NOMO-1 treated with DMSO at 0.1 percent for 48 hours (cell line): ENCODE data around the gene SPATS2.
A peak's percentile ranks its signal among the peaks of the same experiment; 100 is the strongest.

ENCODE experiments used
- DNase-seq: peaks from one replicate; lab custom pipeline; 2025; ENCODE audit not compliant: unreplicated experiment; lab: John Stamatoyannopoulos, UW

Gene SPATS2

GRCh38 chr12:49538510-49539403 lies 171.5 kb downstream of the SPATS2 start, which contains the start of gene KCNH3:
Gene KCNH3 (plus strand): TSS chr12:49539030. CDS start chr12:49539417, 387 bp downstream.
- peak; percentile 74 for DNase-seq

DNA sequence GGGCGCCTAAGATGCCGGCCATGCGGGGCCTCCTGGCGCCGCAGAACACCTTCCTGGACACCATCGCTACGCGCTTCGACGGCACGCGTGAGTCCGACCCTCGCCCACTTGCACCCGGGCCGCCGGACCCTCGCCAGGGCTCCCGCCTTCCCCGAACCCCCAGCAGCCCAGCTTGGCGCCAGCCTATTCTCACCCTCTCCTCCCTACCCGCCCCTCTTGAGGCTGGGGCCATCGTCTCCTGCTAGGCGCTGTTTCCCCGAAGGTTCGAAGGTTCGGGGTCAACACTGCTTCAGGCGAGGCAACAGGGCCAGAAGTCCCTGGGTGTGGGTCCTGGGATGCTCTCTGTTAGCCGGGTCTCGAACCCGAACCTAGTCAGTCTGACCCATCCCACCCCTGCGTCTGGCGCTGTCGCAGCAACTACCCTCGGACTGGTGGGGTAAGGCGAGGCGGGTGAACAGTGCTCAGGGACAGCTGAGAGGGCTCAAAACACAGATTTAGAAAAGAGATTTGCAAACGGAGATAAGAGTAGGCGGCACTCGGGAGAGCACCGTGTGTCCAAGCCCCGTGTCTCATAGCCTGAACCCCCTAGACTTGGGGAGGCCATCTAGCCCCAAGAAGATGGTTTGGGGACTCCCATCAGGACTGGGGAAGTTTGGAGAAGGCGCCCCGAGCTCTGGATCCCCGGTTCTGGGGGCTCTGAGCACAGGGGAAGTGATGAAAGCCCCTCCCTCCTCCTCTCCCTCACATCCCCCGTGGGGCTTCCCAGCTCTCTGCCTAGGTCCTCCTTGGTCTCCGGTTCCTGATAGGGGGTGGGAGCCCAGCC lies 172.4 kb downstream of the SPATS2 start:
- no peak for DNase-seq

GRCh38 chr12:49540229-49541139 lies 173.2 kb downstream of the SPATS2 start:
- DNase-seq = no peak

GRCh38 chr12:49541140-49541861 lies 174.0 kb downstream of the SPATS2 start:
- no peak for DNase-seq

GRCh38 chr12:49541911-49542505 lies 174.7 kb downstream of the SPATS2 start:
- DNase-seq = no peak

- no peak for DNase-seq
These were observed 175.4 kb downstream of the SPATS2 start for GRCh38 chr12:49542592-49543160.

GRCh38 chr12:49543221-49543913 lies 176.1 kb downstream of the SPATS2 start:
- no peak for DNase-seq

DNA sequence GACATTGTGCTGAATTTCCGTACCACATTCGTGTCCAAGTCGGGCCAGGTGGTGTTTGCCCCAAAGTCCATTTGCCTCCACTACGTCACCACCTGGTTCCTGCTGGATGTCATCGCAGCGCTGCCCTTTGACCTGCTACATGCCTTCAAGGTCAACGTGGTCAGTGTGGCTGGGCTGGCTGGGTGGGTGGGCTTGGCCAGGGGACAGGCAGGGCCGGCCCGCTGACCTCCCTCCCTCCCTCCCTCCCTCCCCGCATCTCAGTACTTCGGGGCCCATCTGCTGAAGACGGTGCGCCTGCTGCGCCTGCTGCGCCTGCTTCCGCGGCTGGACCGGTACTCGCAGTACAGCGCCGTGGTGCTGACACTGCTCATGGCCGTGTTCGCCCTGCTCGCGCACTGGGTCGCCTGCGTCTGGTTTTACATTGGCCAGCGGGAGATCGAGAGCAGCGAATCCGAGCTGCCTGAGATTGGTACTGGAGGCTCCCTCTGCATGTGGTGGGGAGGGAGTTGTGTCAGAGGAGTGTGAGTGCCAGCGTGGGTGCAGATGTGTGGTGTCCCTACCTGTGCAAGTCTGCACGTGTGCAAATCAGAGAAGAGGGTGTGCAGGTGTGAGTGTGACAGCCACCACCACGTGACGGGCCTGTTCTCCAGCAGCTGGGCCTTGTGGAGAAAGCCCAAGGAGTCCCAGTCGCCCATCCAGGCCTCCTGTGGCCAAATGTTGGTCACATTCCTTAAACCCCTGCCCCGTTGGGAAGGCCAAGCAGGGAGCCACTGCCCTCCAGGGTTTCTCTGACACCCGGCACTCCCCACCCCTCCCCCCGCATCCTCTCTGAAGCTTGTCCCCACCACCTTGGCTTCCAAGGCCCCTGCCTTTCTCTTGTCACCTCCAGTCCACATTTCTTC lies 176.9 kb downstream of the SPATS2 start:
- no peak for DNase-seq

DNA sequence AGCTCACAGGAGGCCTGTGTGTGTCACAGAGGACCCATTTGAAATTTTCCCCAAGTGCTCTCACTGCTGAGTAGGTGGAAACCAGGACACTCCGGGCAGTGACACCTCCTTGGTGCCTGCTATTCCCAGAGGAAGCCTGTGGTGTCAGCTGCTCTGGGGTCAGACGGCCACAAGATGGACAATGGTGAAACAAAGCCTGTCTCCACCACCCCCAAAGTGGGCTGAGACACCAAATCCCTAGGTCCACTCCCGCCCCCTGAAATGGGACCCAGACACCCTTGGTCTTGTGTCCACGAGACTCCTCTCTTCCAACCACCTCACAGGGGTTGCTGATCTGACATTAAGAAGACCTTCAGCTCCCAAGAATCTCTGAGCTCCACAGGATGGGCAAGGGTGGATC lies 178.6 kb downstream of the SPATS2 start:
- no peak for DNase-seq

DNA sequence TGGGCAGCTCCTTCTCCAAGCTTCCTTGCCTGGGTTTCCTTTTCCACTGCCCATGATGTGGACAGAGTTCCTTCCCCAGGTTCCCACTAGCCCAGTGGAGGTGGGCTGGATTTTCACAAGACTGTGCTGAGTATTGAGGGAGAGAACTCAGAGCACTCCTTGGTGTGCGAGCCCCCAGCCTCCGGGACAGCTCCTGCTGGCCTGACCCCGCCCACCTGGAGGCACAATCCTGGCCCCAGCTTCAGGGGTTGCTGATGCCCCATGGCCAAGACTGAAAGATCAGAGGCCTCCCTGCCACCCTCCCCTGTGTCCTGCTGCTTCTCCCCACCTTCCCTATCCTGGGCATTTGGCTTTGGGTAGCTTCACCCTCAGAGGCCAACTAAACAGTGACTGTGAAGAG lies 179.2 kb downstream of the SPATS2 start:
- DNase-seq = no peak

GRCh38 chr12:49547090-49547690 lies 179.9 kb downstream of the SPATS2 start:
- no peak for DNase-seq

DNA sequence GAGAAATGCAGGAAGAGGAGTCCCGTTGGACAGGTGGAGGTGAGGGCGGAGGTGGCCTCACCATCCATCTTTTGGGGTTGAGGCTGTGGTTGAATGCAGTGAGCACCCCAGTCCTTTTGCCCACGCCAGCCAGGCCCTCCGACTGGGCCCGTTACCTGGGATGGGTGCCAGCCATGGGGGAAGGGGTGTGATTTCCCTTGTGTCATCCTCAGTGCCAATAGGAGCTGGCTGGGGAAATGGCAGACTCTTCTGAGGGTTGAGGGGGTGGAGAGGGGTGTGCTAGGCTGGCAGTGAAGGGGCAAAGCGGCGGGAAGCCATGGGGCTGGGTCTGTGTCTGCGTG lies 181.2 kb downstream of the SPATS2 start:
- DNase-seq = no peak

DNA sequence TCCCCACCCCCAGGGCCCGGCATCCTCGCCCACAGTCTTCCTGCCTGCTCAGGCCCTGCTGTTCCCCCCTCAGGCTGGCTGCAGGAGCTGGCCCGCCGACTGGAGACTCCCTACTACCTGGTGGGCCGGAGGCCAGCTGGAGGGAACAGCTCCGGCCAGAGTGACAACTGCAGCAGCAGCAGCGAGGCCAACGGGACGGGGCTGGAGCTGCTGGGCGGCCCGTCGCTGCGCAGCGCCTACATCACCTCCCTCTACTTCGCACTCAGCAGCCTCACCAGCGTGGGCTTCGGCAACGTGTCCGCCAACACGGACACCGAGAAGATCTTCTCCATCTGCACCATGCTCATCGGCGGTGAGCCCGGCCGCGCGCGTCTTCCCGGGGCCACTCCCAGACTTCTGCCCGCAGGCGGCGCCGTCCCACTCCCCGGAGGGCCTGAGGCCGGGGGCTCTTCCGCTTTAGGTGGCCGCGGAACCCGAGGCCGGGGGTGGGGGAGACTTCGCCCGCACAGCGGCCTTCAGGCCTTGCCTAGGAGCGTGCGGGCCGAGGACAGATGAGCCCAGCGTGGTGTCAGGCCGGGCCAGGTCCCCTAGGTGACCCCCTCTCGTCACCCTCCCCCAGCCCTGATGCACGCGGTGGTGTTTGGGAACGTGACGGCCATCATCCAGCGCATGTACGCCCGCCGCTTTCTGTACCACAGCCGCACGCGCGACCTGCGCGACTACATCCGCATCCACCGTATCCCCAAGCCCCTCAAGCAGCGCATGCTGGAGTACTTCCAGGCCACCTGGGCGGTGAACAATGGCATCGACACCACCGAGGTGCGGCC lies 181.8 kb downstream of the SPATS2 start:
- no peak for DNase-seq

DNA sequence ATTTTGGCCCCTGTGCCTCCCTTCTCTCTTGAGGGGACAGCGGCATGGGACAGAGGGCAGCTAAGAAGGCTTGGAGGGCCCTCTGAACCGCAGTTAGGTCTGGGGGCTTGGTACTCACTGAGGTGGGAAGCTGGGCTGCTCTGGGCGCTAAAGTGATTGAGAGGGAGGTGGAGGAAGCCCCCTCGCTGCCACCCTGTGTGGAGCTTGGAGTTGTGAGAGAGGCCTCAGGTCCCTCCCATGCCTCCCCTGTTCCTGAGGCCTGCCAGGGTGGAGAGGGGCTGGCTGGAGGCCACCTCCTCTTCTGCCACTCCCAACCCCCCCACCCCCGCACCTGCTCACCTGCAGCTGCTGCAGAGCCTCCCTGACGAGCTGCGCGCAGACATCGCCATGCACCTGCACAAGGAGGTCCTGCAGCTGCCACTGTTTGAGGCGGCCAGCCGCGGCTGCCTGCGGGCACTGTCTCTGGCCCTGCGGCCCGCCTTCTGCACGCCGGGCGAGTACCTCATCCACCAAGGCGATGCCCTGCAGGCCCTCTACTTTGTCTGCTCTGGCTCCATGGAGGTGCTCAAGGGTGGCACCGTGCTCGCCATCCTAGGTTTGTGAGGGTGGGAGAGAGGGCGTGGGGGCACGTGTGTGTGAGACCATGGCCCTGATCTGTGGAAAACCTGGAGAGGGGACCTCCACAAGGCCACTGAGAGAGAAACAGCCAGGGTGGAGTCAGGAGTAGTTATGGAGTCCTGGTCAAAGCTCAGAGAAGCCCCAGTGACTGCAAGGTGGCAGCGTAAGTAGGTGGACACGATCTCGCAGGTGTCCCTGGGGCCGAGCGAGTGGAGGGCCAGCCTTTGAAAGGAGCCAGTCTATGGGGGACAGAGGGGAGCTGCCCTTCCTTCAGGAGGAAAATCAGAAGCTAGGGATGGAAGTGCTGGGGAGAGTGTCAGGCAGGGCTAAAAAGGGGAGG lies 182.8 kb downstream of the SPATS2 start:
- DNase-seq = no peak

- no peak for DNase-seq
These were observed 183.5 kb downstream of the SPATS2 start for GRCh38 chr12:49550693-49551252.
